ENCODE results near the gene DFFA.
"Not testable (repeated sequence)": the region's sequence is repeated elsewhere in the genome, so short reads cannot be mapped to it uniquely, and the experiment has no call there.

- TF ChIP-seq POLR2AphosphoS5 (IDR thresholded peaks at IDR 0.05; ENCODE audit: low read depth, low read length); POLR2A (IDR thresholded peaks at IDR 0.05; ENCODE audit: low read depth, low read length); PAX5 (IDR thresholded peaks at IDR 0.05; ENCODE audit: insufficient read depth, low read length, severe bottlenecking); TAF1 (IDR thresholded peaks at IDR 0.05; ENCODE audit: low read depth, low read length); SPI1 (IDR thresholded peaks at IDR 0.05; ENCODE audit: low read depth, low read length); POU2F2 (IDR thresholded peaks at IDR 0.05; ENCODE audit: low read depth, low read length): not testable (repeated sequence)
Measured at GRCh38 chr1:10418741-10419140, 53.6 kb downstream of the DFFA start.

Measured in GM12891 (cell line).